ENCODE measurements around the gene MSI2.
"Not testable (repeated sequence)": the region's sequence is repeated elsewhere in the genome, so short reads cannot be mapped to it uniquely, and the experiment has no call there.

Gene MSI2

DNA sequence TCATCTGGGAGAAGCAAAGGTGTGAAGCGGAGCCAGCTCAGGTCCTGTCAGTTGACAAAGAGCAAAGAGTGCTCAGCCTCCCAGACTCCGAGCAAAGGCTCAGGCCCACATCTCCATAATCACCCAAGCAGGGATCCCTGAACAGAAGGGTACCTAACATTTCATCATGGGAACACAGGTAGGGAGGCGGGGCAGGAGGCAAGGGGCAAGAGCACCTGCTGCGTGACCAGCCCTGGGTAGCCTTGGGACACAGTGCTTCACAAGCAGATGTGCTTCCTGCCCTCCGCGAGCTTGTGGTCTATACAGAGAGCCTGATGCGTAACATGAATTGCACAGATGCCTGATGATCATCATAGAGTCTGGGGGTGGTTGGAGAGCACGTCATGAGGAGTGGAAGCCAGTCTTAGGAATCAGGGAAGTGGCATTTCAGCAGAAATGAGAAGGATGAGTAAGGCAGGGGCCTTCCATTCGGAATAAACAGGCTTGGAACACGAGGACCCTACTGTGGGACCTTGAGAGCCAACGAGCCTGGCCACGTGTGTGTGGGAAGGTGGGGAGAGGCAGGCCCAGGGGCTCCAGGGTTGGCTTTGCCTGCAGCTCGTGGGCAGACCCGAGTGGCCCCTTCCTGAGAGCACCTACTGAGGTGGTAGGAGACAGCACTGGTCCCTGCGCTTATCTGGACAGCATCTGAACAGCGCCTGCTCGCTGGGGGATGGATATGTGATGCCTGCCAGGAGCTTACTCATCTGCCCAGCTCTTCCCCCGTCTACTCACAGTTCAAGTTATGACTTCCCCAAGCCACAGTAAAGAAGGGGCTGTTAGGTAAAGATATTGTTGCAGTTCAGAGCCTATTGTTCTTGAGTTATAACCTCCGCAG is 363.0 kb downstream of the MSI2 start:
- H3K27ac ChIP-seq, result no peak overlapping the region
- TF ChIP-seq, protein P1, sequence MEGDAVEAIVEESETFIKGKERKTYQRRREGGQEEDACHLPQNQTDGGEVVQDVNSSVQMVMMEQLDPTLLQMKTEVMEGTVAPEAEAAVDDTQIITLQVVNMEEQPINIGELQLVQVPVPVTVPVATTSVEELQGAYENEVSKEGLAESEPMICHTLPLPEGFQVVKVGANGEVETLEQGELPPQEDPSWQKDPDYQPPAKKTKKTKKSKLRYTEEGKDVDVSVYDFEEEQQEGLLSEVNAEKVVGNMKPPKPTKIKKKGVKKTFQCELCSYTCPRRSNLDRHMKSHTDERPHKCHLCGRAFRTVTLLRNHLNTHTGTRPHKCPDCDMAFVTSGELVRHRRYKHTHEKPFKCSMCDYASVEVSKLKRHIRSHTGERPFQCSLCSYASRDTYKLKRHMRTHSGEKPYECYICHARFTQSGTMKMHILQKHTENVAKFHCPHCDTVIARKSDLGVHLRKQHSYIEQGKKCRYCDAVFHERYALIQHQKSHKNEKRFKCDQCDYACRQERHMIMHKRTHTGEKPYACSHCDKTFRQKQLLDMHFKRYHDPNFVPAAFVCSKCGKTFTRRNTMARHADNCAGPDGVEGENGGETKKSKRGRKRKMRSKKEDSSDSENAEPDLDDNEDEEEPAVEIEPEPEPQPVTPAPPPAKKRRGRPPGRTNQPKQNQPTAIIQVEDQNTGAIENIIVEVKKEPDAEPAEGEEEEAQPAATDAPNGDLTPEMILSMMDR (IDR thresholded peaks at IDR 0.05; ENCODE audit: low read depth, low read length), result no peak

DNA sequence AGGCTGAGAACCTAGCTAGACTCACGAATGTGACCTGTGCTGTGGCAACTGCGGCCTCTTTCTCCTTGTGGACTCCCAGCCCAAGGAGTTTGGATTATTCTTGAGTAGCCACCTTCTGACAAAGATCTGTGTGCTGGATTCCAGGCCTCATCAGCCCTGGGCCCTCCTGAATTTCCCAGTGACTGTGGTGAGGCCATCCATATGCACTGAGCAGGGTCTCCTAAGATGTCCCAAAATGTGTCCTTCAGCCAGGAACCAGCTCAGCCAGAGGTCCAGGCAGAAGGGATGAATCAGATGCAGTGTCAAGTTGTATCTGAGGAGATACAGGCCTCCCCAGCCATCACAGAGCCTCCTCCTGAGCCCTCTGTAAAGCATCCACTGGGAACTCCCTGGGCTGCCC is 364.3 kb downstream of the MSI2 start:
- Histone ChIP-seq H3K9me3 (ENCODE audit: severe bottlenecking) (peaks cover 8% of the 10 kb centered on the region), H3K27ac (no peak overlapping the region), H3K4me3 (ENCODE audit: low read depth, low read length) (no peak overlapping the region), H3K36me3 (peaks cover 87% of the 10 kb centered on the region), H3K27me3 (ENCODE audit: insufficient read depth, low read depth, severe bottlenecking) (no peaks in the 10 kb centered on the region)
- TF ChIP-seq, protein P1 (IDR thresholded peaks at IDR 0.05; ENCODE audit: low read depth, low read length), result no peak
- DNase-seq, result no peak

More for the DNA sequence above, 363.0 kb downstream of the MSI2 start:
- no peak for DNase-seq
- H3K36me3 ChIP-seq, result peaks cover 80% of the 10 kb centered on the region
- H3K4me3 ChIP-seq (ENCODE audit: low read depth, low read length), result no peak overlapping the region
- peaks cover 8% of the 10 kb centered on the region for H3K9me3 ChIP-seq (ENCODE audit: severe bottlenecking)
- no peaks in the 10 kb centered on the region for H3K27me3 ChIP-seq (ENCODE audit: insufficient read depth, low read depth, severe bottlenecking)

DNA sequence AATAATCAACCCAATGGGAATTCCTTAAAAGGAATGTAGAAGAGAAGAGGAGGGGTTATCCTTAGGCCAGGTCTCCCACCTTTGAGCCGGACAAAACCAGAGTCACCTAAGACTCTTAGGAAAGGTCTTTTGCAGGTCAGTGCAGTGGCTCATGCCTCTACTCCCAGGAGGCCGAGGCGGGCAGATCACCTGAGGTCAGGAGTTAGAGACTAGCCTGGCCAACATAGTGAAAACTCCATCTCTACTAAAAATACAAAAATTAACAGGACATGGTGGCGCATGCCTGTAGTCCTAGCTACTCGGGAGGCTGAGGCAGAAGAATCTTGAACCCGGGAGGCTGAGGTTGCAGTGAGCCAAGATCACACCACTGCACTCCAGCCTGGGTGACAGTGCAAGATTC is 365.5 kb downstream of the MSI2 start:
- H3K36me3 ChIP-seq, result peaks cover 86% of the 10 kb centered on the region
- H3K4me3 ChIP-seq (ENCODE audit: low read depth, low read length); H3K27ac ChIP-seq; DNase-seq; H3K27me3 ChIP-seq (ENCODE audit: insufficient read depth, low read depth, severe bottlenecking); H3K9me3 ChIP-seq (ENCODE audit: severe bottlenecking): not testable (repeated sequence)

DNA sequence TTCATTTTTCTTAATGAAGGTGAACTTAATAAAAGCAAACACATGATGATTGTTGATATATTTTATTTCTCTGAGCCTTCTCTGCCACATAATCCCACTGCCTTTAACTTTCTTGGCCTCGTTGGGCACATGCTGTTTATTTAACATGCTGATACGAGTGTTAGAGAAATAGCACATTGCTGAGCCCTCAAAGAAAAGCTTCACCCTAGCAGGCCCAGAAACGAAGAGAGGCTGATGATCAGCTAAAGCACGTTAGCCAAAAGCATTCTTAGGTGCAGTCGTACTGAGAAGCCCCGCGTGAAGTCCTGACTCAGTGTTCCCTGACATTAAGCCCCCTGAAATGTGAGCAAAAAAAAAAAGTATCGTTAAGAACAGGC is 366.0 kb downstream of the MSI2 start:
- TF ChIP-seq, protein P1 (IDR thresholded peaks at IDR 0.05; ENCODE audit: low read depth, low read length), result no peak

DNA sequence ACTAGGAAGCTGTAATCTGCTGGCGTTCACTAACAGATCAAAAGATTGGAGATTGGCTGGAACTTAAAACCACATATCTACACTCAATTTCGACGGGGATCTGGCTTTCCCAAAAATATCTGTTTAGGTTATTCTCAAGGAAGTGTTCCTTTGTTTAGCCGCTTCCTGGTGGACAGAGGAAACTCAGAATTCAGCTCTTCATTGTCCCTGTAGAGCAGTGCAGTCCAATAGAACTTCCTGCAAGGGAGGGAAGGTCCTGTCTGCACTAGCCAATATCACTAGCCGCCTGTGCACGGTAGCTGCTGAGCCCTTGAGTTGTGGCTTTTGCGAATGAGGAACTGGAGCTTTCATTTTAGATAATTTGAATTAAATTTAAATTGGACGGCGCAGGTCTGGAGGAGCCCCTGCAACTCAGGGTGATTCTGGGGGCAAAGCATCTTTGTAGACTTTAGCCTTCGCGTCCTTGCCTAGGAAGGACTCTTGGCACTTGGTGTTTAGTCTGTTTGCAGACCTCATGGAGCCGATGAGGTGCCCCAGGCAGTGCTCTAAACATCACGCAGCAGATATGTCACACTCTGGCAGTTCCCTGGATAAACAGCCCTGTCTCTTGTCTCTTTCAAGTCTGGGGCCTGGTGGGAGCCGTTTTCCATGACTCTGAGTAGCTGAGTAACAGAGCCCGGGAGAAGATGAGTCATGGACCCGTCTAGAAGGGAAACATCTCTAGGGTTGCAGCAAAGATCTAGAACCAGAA is 366.5 kb downstream of the MSI2 start:
- Histone ChIP-seq H3K27me3 (ENCODE audit: insufficient read depth, low read depth, severe bottlenecking) (no peaks in the 10 kb centered on the region), H3K27ac (no peak overlapping the region), H3K9me3 (ENCODE audit: severe bottlenecking) (peaks cover under 1% of the 10 kb centered on the region), H3K4me3 (ENCODE audit: low read depth, low read length) (no peak overlapping the region), H3K36me3 (peaks cover 86% of the 10 kb centered on the region)
- TF ChIP-seq, protein P1 (IDR thresholded peaks at IDR 0.05; ENCODE audit: low read depth, low read length), result no peak
- DNase-seq, result no peak

More for the DNA sequence above, 366.0 kb downstream of the MSI2 start:
- H3K4me3 ChIP-seq (ENCODE audit: low read depth, low read length), result no peak overlapping the region
- no peak overlapping the region for H3K27ac ChIP-seq
- no peak for DNase-seq
- peaks cover 5% of the 10 kb centered on the region for H3K9me3 ChIP-seq (ENCODE audit: severe bottlenecking)
- H3K27me3 ChIP-seq (ENCODE audit: insufficient read depth, low read depth, severe bottlenecking), result no peaks in the 10 kb centered on the region
- H3K36me3 ChIP-seq, result peaks cover 86% of the 10 kb centered on the region

DNA sequence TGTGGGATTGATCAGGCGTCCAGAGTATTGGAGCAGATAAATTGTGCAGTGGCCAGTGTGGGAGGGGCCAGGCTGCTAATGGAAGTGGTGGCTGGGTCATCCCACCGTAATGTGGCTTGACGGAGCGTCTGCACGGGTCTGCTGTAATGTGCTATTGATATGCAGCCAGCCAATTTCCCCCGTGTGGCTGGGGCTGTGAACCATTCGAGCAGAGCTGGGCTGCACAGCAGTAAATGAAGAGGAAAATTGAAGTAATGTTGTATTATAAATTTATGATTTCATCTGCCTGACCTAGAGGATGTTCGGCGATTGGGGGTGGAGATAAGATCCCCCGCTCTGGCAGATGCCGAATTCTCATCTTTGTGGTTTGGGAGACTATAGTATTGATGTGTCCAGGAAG is 367.3 kb downstream of the MSI2 start:
- H3K36me3 ChIP-seq, result peaks cover 86% of the 10 kb centered on the region
- no peak overlapping the region for H3K4me3 ChIP-seq (ENCODE audit: low read depth, low read length)
- H3K27ac ChIP-seq, result no peak overlapping the region

More for the DNA sequence above, 367.3 kb downstream of the MSI2 start:
- DNase-seq, result no peak
- Histone ChIP-seq H3K27me3 (ENCODE audit: insufficient read depth, low read depth, severe bottlenecking) (no peaks in the 10 kb centered on the region), H3K9me3 (ENCODE audit: severe bottlenecking) (no peaks in the 10 kb centered on the region)
- TF ChIP-seq, protein P1 (IDR thresholded peaks at IDR 0.05; ENCODE audit: low read depth, low read length), result no peak
